Heart left ventricle (tissue), 16 donors: ENCODE results near the gene ARID3B. TPM values are rescaled to one million over a fixed set of nuclear protein-coding genes. Genes with fewer than 3 reads are reported as not detected.
A peak's percentile ranks its signal among the peaks of the same experiment; 100 is the strongest.

Experiments
- ATAC-seq, 4 donors: fragments of 200-7000 bp; cut with Tn5 transposase; one replicate each; pipeline ENCODE4 v1.9.1; 2020 to 2022; ENCODE audit warnings: moderate library complexity in 4 of 4, mild to moderate bottlenecking in 3 of 4, moderate number of reproducible peaks in 1 of 4
- DNase-seq, 5 donors: peaks; one replicate each; pipeline ENCODE4 v3.0.0-alpha.2; 2020
- H3K27ac ChIP-seq, 12 donors: fragments of 200-600 bp; sonication (generic) in 4 of 12; one replicate each; pipeline versions ENCODE4 v1.5.0 to v1.8.0; 2016 to 2022; ENCODE audit warnings: mild to moderate bottlenecking in 2 of 12
- H3K27me3 ChIP-seq, 9 donors: fragments of 200-600 bp; sonication (generic) in 2 of 9; one replicate each; pipeline versions ENCODE4 v1.5.1 to v1.8.0; 2016 to 2022; ENCODE audit warnings: mild to moderate bottlenecking in 3 of 9
- H3K36me3 ChIP-seq, 9 donors: fragments of 200-600 bp; sonication (generic) in 2 of 9; one replicate each; pipeline versions ENCODE4 v1.5.0 to v1.8.0; 2018 to 2022; ENCODE audit warnings: mild to moderate bottlenecking in 2 of 9
- H3K4me1 ChIP-seq, 12 donors: fragments of 200-600 bp; sonication (generic) in 4 of 12; one replicate each; pipeline versions ENCODE4 v1.5.0 to v1.8.0; 2016 to 2022; ENCODE audit warnings: mild to moderate bottlenecking in 3 of 12
- H3K4me3 ChIP-seq, 12 donors: fragments of 200-600 bp; sonication (generic) in 4 of 12; one replicate each; pipeline versions ENCODE4 v1.5.0 to v1.8.0; 2017 to 2022; ENCODE audit warnings: mild to moderate bottlenecking in 9 of 12, moderate library complexity in 4 of 12
- H3K9me3 ChIP-seq, 12 donors: fragments of 200-600 bp; sonication (generic) in 4 of 12; one replicate each; pipeline versions ENCODE4 v1.5.0 to v1.8.0; 2016 to 2022; ENCODE audit warnings: mild to moderate bottlenecking in 1 of 12
- POLR2A ChIP-seq, 2 donors: fragments of 450-650 bp; IDR thresholded peaks; one replicate each; pipeline ENCODE4 v1.6.1; 2017; ENCODE audit warnings: antibody characterized with exemption in 2 of 2, mild to moderate bottlenecking in 2 of 2, moderate library complexity in 2 of 2
- WGBS, 4 donors: extraction: QIAGEN DNeasy Blood & Tissue Kit in 2 of 4; methylation state at CpG; one replicate each; pipeline versions ENCODE4 v1.1.5 to v1.1.7; 2013 to 2018; 5-methylcytosine and 5-hydroxymethylcytosine counted together
- intact Hi-C, 10 donors: fragments of 100-400 bp; cut with DNase I; formaldehyde crosslinking; loops; one replicate each; pipeline versions ENCODE4 v1.11.1 to v1.14.2; 2022
- polyA plus RNA-seq, 2 donors: library from polyadenylated mRNA; stranded (reverse); fragments of 200-250 nt; gene quantifications; one replicate each; pipeline ENCODE4 v1.2.3, GENCODE V29; 2013
- total RNA-seq, 9 donors: library from RNA; depleted of rRNA in 2 of 9; stranded (reverse); fragments of >200 nt in 2 of 9; fragmentation: NEBNext Ultra II Directional in 3 of 9; extraction: Animal tissue kit (Norgen Biotek cat#: 25700) in 3 of 9; gene quantifications; one replicate each; pipeline versions ENCODE4 v1.1.0 to v1.2.4, GENCODE V29; 2016 to 2023
- TF ChIP-seq, protein P1 (sequence below), 12 donors: fragments of 200-600 bp; sonication (generic) in 4 of 12; IDR thresholded peaks; one replicate each; pipeline versions ENCODE4 v1.5.0 to v1.8.0; 2018 to 2022; ENCODE audit warnings: antibody characterized with exemption in 12 of 12, mild to moderate bottlenecking in 5 of 12
- donor health status: ischemic (EF 13 %, LVEDD 7.1; RV severe dilation, severe dysfunction).
- donor health status: healthy with polysubstance abuse.
- donor health status: DM: no; HTN: yes; CAD: no.
- donor health status: DM: no; HTN: no; CAD: no.
- donor health status: ischemic (EF 25% LVEDD 6.9; RV normal size, moderate dysfunction).
- donor health status: ischemic (EF 25% LVEDD 5.7; RV mildly dilated, moderate dysfunction).
- donor health status: healthy.
- donor health status: DM: yes; HTN: yes; CAD: no.
- donor health status: ischemic (EF 35%, LVEDD 5.7; RV mildly dilated, moderate dysfunction).
- donor health status: nonischemic (EF 11% LVEDD 7.7; RV severe dilation, severe dysfunction).
- donor health status: DM: yes; HTN: yes; CAD: no.
- donor health status: PGD.
- donor health status: ischemic (EF 29% LVEDD 5.4; RV normal size, mild dysfunction).
- donor health status: nonischemic (EF 23%, LVEDD 6.1; RV moderate dilation, normal function).

The ARID3B gene
- total and polyA plus RNA-seq, 11 donors = 1.3 to 4.3 (median 2.1) TPM

DNA sequence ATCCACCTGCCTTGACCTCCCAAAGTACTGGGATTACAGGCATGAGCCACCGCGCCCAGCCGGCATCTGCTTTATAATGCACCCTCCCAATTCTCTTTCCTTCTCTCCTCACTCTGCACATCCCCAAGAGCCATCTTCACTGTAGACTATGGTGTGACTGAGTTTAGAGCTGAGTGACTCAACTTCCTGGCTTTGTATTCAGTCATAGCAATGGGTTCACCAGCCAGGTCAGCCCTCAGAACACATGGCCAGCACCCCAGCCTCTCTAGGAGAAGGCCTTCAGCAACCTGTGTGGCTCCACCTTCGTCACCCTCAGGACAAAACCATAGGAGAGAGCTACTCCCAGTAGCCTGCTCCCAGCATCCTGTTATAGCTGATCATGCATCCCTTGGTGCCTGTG lies 33.0 kb downstream of the ARID3B start:
- Histone ChIP-seq H3K36me3 (peaks cover 0 to 56% (median 27%) of the 10 kb centered on the region in 9 donors), H3K4me3 (no peak overlapping the region), H3K27ac (no peak overlapping the region), H3K9me3 (no peaks in the 10 kb centered on the region), H3K4me1 (peaks cover 0 to 22% (median 9%) of the 10 kb centered on the region in 12 donors), H3K27me3 (no peaks in the 10 kb centered on the region)
- WGBS, 4 donors = 96 to 100% (median 96%) methylated on average over 4 of the region's 4 CpGs
- ATAC-seq = no peak
- intact Hi-C loops = no loop called here
- TF ChIP-seq, protein P1, sequence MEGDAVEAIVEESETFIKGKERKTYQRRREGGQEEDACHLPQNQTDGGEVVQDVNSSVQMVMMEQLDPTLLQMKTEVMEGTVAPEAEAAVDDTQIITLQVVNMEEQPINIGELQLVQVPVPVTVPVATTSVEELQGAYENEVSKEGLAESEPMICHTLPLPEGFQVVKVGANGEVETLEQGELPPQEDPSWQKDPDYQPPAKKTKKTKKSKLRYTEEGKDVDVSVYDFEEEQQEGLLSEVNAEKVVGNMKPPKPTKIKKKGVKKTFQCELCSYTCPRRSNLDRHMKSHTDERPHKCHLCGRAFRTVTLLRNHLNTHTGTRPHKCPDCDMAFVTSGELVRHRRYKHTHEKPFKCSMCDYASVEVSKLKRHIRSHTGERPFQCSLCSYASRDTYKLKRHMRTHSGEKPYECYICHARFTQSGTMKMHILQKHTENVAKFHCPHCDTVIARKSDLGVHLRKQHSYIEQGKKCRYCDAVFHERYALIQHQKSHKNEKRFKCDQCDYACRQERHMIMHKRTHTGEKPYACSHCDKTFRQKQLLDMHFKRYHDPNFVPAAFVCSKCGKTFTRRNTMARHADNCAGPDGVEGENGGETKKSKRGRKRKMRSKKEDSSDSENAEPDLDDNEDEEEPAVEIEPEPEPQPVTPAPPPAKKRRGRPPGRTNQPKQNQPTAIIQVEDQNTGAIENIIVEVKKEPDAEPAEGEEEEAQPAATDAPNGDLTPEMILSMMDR (IDR thresholded peaks at IDR 0.05) = no peak
- TF ChIP-seq POLR2A (IDR thresholded peaks at IDR 0.05) = no peak
- DNase-seq = no peak

DNA sequence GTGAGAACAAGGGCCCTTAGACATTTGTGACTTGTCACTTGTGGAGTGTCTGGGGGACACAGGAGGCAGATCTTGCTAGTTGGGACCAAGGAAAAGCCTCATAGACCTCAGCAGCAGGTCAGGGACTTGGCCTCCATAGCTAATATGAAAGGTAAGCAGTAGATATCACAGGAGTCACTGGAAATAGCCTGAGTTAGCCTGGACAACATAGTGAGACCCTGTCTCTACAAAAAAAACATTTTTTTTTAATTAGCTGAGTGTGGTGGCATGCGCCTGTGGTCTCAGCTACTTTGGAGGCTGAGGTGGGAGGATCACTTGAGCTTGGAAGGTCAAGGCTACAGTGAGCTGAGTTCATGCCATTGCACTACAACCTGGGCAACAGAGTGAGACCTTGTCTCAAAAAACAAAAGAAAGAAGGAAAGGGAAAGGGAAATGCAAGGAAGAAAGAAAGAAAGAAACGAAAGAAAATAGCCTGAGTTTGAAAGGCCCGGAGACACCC lies 37.5 kb downstream of the ARID3B start:
- no peak for TF ChIP-seq POLR2A (IDR thresholded peaks at IDR 0.05)
- TF ChIP-seq, protein P1 (IDR thresholded peaks at IDR 0.05) = no peak
- Histone ChIP-seq H3K27ac (no peak overlapping the region), H3K27me3 (no peaks in the 10 kb centered on the region), H3K9me3 (no peaks in the 10 kb centered on the region), H3K4me1 (no peaks in the 10 kb centered on the region), H3K36me3 (peaks cover 0 to 52% (median 19%) of the 10 kb centered on the region in 9 donors), H3K4me3 (no peak overlapping the region)
- no peak for ATAC-seq
- intact Hi-C loops = no loop called here
- 93 to 99% (median 95%) methylated on average over 3 of the region's 3 CpGs for WGBS, 4 donors
- no peak for DNase-seq

DNA sequence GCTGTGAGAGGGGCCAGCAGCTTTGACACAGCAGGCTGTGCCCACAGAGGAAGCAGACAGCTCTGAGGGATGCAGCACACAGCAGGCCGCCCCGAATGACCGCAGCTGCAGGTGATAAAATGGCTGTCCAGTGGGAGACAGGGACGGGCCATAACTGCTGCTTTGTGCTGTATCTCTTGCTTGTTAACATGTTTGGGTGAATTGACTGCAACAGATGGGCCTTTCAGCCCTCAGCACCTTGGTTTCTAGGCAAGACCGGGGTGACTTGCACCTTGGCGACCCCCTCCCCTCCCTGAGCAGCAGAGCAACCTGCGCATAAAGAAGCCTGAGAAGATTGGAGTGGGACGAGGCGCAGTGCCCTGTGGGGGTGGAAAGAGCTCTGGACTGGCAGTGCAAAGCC lies 38.0 kb downstream of the ARID3B start:
- no peak for DNase-seq
- Histone ChIP-seq H3K27me3 (no peaks in the 10 kb centered on the region), H3K36me3 (peaks cover 0 to 48% (median 14%) of the 10 kb centered on the region in 9 donors), H3K4me3 (no peak overlapping the region), H3K4me1 (no peaks in the 10 kb centered on the region), H3K27ac (no peak overlapping the region), H3K9me3 (no peaks in the 10 kb centered on the region)
- intact Hi-C loops = no loop called here
- ATAC-seq = no peak
- TF ChIP-seq, protein P1 (IDR thresholded peaks at IDR 0.05) = no peak
- TF ChIP-seq POLR2A (IDR thresholded peaks at IDR 0.05) = no peak
- 93 to 97% (median 95%) methylated on average over 9 of the region's 9 CpGs for WGBS, 4 donors

DNA sequence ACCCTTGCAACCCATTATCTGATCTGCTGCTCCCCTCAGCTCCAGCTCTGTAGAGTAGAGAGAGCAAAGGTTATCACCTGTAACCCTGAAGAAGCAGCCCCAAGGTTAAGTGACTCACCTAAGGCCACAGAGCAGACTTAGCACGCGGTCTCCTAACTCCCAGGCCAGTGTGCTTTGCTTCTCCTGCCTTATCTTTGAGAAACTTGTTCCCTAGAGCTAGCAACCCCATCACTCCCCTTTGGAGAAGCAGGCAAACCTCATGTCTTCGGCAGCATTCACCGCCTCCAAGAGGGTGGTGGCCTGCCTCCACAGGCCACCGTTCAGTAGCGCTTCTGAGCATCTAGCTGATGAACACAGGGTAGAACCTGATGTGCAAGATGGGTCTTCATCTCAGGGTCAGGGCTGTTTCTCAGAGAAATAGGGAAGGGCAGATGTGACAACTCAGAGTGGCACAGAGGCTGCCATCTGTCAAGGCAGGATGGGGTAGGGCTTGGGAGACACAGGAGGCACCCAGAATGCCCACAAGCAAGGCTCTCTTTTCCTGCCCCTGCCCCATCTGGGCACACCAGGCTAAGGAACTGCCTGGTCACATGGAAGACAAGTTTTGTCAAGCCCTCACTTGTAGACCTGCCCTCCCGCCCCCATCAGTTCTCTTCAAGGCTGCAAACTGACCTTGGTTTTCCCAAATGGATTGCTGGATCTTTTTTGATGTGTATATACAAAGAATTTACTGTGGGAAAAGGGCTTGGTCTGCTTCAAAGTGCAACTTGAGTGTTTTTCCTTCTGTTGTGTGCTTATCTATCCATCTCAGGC lies 39.7 kb downstream of the ARID3B start:
- 89 to 94% (median 92%) methylated on average over 7 of the region's 7 CpGs for WGBS, 4 donors
- Histone ChIP-seq H3K27me3 (no peaks in the 10 kb centered on the region), H3K4me1 (peaks cover 0 to 7% (median 0%) of the 10 kb centered on the region in 12 donors), H3K4me3 (no peak overlapping the region), H3K36me3 (peaks cover 0 to 35% (median 5%) of the 10 kb centered on the region in 9 donors), H3K27ac (no peak overlapping the region), H3K9me3 (no peaks in the 10 kb centered on the region)
- intact Hi-C loops = no loop called here
- no peak for TF ChIP-seq POLR2A (IDR thresholded peaks at IDR 0.05)
- TF ChIP-seq, protein P1 (IDR thresholded peaks at IDR 0.05) = no peak
- DNase-seq (peak in 1 of 5 donors; percentile 7), ATAC-seq (no peak)
